ENCODE results near the gene AKAP13.
"Not testable (repeated sequence)": the region's sequence is repeated elsewhere in the genome, so short reads cannot be mapped to it uniquely, and the experiment has no call there.

AKAP13 gene

DNA sequence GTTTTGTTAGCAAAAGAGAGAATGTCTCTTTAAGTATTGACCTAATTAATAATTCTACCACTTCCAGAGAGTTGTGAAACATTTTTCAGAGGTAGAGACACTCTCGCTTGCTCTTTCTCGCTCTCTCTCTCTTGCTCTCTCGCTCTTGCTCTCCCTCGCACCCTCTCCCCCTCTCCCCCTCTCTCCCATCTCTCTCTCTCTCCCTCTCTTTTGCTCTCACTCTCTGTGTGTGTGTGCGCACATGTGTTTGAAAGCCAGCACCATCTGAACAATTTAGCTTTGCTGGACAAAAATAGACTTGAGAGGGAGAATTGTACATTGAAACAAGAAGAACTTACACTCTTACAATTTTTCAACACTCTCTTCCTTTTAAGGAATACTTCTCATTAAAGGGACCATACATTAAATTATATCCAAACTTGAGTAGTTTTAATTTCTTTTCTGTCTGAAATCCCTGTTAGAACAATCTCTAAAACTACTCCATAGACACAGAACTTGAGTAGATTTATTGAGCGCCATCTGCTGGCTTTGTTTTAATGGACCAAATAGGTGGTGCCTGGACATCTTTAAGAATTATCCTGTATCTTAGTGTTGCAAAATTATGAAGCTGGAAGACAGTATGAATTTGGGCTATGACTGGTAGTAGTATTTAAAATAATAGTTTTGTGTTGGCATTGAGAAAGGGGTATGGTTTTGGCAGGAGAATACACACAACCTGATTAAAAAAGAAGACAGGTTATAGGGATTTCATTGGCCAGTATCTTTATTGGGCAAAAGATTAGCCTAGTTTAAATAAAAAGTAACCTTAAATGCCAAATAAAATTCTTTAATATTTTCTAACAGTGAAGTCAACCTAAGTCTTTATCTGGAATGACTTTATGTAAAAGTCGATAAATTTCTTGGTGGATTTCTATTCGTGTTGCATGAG lies 124.6 kb downstream of the AKAP13 start:
- DNase-seq = peak; percentile 16

DNA sequence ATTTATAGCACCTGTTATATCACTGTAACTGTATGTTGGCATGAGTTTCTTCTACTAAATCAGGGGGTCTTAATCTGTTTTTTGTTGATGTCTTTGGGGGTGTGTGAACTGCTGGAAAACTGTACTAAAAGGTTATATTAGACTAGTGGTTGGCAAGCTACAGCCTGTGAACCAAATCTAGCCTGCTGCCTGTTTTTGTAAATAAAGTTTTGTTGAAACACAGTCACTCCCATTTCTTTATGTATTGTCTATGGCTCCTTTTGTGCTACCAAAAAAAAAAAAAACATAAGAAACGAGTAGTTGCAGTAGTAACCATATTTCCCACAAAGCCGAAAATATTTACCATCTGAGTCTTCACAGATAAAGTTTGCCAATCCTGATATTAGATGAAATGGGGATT lies 126.7 kb downstream of the AKAP13 start:
- no peak for DNase-seq

DNA sequence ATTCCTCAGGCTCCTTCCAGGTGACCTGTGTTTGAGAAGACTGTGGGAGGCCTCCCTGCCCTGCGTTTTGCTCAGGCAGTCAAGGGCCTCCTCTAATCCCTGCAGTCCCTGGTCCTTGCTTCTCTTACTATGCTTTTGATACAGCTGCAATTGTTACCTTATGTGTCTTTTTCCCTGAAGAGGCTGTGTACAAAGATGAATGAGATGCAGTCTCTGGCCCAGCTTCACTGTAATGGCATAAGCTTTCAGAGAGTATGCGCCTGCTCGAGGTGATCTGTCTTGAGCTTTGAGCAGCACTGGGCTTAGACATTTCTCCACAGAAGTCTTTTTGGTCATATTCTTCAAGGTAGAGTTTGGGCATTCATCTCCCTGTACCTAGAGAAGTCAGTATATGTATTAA lies 129.6 kb downstream of the AKAP13 start:
- DNase-seq = no peak

DNA sequence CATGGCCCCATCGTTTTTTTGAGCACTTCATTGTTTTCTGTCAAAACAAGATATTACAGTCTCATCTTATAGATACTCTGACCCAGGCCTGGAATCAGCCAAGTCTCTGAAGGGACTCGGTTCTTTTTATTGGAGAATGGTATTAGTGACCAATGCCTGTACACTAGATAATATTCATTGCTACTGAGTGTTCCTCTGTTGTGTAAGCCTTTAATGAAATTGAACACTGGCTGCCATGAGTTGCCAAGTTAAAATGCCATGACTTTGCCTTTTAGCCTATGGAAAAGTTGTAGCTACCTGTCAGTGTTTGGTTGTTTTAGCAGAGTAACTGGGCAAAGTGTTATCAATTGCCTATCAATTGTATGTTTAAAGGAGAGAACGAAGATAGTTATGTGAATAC lies 134.0 kb downstream of the AKAP13 start:
- DNase-seq = no peak

DNA sequence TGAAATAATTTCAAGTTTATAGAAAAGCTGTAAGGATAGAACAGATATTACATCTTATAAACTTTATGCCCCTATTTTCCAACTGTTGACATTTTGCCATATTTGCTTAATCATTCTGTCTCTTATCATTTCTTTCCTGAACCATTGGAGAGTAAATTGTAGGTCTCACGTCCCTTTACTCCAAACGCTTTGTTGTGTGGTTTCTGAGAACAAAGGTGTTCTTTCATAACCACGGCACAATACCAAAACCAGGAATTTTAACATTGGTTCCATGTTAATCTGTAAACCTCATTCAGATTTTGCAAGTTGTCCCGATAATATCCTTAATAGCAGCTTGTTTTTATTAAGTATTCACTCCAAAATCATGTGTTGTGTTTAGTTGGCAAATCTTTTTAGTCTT lies 134.8 kb downstream of the AKAP13 start:
- DNase-seq = no peak

DNA sequence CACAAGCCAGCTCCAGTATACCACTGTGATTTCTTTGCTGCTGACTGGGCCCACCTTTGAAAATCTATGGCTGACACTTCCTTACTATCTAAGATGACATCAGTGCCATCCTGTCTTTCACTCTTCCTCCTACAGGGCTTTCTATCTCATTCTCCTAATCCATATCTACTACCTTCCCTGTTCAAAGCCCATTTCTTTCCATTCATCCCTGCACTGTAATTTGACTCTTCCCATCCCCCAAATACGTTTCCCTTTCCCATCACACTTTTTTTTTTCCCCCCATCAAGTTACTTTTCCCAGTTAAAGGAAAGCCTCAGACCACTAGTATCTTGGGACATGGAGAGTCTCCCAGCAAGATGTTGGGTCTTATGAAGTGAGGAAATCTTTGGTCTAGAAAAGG lies 136.7 kb downstream of the AKAP13 start:
- DNase-seq = no peak

DNA sequence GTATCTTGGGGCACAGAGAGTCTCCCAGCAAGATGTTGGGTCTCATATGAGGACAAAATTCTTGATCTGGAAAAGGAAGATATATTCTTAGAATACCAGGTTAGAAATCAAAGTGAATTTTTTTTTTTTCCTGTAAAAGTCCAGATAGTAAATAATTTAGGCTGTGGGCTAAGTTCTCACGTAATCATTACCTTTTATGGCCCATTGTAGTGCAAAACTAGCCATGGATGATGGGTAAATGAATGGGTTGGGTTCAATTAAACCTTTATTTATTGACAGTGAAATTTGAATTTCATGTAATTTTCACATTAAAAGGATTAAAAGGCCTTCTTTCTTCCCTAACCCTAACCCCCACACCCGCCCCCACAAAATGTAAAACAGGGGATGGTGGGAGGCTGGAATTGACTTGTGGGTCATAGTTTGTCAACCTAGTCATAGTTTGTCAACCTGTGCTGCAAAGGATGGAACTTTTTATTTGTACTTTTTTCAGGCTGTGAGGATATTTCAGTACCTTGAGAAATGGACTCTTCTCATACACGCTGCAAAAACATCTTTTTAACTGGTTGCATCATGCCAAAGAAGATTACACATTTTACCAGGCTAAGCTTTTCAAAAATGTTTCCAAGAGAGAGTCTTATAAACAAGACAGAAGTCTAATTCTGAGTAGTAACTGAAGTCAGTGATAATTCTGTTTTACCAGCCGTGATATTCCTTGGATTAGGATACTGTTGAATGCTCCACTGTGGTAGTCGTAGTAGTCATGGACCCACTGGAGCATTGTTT lies 138.8 kb downstream of the AKAP13 start:
- DNase-seq = no peak

DNA sequence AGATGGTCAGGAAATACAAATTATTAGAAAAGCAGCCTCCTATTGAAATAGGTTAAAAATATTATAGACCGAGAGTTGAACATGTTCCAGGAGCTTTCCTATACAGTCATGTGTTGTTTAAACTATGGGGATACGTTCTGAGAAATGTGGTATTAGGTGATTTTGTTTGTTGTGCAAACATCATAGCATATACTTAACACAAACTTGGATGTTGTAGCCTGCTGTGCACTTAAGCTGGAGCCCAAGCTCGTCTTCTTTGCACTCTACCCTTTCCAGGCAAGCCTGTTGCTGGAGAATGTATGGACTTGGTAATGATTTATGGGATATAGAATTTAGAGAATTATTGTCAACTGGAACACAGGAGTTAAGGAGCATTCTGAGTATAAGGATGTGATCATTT lies 140.2 kb downstream of the AKAP13 start:
- DNase-seq = no peak

DNA sequence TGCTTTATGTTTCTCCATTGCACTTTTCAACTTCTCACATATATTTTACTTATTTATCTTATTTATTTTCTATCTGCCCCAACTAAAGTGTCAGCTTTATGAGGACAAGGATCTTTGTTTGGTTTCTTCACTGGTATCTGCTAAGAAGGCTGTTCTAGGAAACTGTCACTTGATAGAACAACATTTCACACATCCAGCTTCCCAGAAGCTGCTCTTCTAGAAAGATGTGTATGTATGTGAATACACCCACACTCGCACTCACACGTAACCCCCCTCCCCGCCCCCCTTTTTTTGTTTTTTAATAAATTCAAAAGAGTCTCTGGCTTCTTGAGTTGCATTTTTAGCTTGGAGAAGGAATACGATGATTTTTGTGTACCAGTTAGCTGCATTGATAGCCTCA lies 143.1 kb downstream of the AKAP13 start:
- no peak for DNase-seq

DNA sequence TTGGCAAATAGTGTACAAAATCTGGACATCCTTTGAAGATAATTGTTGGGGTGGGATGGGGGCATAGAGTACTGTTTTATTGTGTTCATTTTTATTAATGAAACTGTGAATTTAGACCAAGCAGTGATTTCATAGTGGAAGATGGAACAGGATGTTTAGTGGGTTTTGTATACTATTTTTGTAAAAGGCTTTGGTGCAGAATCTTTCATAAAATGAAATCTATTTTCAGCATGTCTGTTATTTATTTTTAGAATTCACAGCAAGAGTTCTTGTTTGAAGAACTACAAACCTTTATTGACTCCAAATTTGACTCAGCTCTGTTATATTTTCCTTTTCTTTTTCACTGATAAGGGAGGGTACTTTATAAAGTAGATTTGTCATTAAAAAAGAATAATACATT lies 145.4 kb downstream of the AKAP13 start:
- DNase-seq = no peak

DNA sequence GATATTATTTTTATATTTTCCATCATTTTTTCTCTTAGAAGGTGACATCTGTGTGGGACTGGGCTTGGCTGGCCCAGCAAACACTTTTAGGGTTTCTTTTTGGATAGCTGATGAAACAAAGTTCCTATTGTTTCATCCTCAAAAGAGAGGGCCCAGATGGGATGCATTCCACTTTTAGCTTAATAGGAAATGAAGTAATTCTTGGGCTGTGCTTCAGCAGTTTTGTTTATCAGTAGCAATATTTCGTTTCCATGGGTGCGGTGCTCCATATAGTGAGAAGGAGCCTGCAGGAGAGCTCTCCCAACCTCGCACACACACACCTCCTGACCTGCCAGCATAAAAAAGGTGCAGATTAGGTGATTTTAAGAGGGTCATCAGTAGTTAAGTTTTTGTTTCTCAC lies 147.5 kb downstream of the AKAP13 start:
- no peak for DNase-seq

DNA sequence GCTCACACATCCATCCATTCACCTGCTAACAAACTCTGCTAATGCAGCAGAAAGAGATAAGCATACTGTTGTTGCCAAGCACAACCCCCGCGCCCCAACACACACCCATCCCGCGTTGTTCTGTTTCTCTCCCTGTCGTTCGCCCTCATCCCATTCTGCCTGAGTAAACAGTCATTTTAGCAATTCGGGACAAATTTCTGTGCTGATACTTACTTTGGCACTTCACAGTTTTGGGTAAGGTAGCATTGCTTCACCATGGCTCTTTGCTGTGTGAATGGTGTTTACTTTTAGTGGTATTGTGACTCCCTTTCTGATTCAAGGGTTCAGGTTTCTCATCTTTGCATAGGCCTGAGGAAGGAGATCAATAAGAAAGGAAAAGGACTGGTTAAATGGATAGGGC lies 149.7 kb downstream of the AKAP13 start:
- no peak for DNase-seq

DNA sequence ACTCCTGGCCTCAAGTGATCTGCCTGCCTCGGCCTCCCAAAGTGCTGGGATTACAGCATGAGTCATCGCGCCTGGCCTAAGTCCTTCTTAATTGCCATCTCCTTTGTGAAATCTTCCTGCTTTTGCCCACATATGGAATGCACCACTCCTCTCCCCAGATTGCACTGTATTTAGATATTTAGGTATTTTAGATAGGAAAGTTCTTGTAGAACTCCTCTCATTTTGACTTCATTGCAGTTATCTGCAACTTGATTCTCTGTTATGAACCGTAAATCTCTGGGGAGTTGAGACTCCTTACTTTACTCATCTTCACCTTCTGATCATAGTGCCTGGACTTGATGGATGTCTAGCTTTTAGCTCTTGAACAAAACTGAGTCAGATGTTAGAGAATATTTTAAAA lies 150.7 kb downstream of the AKAP13 start:
- no peak for DNase-seq

DNA sequence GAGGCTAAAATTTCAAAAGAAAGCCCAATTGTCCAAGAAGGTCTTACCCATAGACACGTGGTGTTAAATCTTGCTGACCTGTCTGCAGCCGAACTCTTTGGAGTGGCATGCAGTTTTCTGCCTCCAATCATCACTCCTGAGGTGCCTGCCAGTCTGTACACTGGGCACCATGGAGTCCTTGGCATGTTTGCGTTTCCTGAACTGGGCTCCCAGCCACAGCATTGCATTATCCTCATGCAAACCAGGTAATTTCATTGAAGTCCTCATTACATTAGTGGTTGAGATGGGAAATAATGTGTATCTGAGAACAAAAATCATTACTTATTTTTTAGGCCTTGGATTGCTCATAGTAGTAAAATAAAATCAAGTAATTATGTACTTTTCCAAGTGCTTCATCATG lies 152.3 kb downstream of the AKAP13 start:
- DNase-seq = no peak

DNA sequence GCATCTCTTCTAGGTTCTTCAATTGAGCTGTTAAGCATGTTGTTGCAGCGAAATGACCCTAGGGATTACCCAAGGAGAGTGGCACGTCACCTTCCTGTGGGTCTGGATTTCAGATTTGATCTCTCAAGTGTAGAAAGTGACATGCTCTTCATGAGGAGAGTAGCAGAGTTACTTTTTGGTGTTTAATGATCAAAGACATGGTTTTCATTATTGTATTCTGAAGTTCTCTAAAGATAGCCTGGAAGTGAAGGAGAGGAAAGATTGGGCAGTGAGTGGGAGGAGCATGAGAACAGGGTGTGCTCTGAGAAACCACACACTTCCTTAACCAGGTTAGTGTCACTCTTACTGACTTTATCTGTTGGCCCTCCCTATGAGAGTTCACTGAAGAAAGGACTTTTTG lies 153.6 kb downstream of the AKAP13 start:
- no peak for DNase-seq

DNA sequence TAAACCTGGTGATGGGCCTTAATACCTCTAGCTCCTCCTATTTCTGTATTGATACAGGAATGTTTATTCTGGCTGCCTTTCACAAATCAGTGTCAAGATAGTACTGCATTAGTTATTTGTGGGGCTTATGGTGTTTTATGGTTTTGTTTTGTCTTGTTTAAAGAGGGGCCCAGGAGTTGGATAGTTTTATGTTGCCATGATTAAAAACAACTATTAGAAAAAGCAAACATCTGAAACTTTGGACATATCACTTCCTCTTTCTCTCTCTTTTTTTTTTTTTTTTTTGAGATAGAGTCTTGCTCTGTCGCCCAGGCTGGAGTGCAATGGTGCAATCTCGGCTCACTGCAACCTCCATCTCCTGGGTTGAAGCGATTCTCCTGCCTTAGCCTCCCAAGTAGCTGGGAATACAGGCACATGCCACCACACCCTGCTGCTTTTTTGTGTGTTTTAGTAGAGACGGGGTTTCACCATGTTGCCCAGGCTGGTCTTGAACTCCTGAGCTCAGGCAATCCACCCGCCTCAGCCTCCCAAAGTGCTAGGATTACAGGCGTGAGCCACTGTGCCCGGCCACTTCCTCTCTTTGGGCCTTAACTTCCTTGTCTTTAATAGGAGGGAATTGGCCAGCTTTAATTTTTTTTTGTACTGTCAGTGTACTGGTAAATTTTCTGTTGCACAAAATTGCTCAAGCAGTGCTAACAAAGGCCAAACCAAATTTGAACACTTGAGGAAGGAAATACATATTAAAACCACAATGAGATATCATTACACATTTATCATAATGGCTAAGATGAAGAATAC lies 155.3 kb downstream of the AKAP13 start:
- DNase-seq = not testable (repeated sequence)

DNA sequence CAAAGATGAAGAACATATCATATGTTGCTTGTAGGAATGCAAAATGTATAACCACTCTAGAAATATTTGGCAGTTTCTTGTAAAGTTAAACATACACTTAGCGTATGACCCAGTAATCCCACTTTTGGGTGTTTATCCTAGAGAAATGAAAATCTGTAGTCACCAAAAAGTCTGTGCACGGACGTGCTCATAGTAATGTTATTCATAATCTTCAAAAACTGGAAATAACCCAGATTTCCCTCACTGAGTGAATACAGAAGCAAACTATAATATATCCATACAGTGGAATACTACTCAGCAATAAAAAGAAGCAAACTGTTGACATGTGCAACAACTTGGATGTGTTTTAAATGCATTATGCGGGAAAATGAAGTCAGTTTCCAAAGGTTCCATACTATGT lies 155.9 kb downstream of the AKAP13 start:
- no peak for DNase-seq

DNA sequence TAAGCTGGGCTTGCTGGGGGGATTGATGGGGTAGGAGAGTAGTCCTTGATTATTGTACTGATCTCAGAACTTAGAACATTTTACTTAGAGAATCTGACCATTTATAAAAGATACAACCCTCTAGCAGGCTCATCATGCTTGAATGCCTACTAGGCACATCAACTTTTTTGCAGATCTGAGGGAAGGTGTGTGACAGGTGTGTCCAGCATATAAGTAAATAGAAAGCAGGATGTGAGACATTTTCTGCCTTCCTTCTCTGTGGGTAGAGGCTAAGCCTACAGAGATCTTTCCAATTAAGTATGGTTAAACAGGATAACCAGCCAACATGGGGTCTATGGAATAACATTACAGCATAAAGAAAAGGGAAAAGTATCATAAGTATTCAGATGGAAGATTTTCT lies 159.1 kb downstream of the AKAP13 start:
- DNase-seq = no peak

DNA sequence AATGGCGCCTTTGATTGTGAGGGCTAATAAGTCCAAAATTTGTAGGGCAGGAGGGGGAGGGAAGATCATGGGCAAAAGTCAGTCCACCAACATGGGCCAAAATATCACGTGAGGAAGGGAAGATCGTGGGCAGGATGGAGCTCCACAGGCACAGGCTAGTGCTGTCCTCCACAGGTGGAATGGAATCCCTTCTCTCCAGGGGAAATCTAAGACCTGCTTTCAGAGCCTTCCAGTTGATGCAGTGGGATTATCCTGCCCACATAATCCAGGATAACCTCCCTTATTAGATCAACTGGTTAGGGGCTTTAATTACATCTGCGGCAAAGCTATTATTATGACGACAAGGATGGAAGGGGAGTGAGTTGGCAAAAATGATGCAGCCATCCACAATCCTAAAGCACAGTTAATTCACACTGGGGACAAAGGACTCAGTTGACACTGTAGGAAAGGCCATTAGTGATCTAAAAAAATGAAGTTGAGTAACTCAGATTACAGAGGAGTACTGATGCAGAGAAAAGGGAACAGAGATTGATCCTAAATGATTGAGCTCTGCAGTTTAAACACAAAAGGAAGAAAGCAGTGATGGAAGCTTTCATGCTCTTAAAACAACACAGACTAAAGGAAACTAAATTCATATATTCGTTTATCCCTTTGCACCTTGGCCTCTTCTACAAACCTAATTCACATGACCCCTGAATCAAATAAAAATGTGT lies 159.8 kb downstream of the AKAP13 start:
- DNase-seq = no peak

DNA sequence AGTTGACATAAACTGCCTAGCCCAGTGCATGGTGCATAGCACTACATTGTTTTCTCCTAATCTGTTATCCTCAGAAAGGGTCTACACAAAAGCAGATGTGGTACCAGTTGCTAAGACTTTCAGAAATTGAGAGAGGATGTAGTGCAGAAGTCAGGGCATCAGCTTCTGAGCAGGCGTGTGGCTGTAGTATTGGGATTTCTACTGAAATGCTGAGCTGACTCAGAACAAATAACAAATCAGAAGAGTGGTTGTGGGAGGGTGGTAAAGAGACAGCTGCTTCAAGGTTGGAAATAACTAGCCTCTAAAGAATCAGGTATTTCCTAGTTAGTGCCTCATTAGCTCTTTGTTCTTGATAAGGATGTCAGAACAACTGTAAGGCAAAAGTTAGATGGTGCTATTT lies 161.3 kb downstream of the AKAP13 start:
- DNase-seq = peak; percentile 15

DNA sequence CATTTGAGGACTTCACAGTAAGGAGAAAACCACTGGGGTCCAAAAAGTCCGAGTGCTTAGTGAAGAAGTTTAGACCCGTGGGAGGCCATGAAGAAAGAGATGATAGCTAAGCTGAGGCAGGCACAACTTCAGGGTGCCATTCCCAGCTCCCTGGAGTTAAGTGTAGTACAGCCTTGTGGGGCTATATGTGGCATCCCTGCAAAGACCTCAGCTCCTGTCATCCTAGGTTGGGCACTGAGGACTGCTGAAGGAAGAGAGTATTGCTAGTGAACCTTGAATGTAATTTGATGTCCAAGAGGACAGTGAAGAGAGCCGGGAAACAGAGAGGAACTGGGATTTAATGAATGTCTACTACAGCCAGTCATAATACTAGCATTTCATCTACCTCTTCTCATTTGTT lies 162.1 kb downstream of the AKAP13 start:
- DNase-seq = no peak

DNA sequence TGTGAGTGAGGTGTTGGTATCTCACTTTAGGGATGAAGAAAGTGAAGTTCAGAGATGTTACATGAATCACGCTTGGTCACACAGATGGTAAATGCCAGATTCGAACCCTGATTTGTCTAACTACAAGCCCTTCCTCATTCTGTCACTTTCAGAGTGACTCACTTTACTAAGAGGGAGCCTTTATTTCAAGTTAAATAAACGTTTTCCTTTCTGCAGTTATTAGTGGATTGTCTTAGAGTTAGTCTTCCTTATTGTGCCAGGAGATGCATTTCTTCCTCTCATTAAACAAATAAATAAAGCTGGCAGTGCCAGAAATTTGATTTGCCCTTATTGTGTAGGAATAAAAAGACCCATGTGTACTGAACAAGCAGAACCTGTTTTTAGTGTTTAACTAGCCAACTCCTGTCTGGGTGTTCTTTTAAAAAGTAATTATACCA lies 162.5 kb downstream of the AKAP13 start:
- peak; percentile 28 for DNase-seq

DNA sequence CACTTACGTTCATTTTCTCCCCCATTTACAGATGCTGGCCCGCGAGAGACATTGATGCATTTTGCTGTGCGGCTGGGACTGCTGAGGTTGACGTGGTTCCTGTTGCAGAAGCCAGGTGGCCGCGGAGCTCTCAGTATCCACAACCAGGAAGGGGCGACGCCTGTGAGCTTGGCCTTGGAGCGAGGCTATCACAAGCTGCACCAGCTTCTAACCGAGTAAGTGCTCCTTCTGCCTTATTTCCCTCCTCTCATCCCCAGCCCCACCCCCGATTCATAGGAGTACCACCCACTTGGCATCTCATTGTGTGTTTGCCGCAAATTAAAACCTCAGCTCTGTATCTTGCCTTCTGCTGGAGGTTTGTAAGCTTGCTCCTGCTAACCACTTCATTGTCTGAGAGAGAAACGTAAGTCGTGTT lies 163.3 kb downstream of the AKAP13 start:
- DNase-seq = peak; percentile 24
